Peyer's patch (tissue), 4 donors: ENCODE results near the gene UGCG. TPM values are rescaled to one million over a fixed set of nuclear protein-coding genes. Genes with fewer than 3 reads are reported as not detected.
"Not testable (repeated sequence)": the region's sequence is repeated elsewhere in the genome, so short reads cannot be mapped to it uniquely, and the experiment has no call there.

Experiments
- DNase-seq, 3 donors: peaks; one replicate each; pipeline ENCODE4 v3.0.0-alpha.2; 2017 to 2019
- H3K27ac ChIP-seq, 4 donors: fragments of 200-600 bp; sonication (generic); one replicate each; pipeline ENCODE4 v1.5.1; 2016 to 2019
- H3K27me3 ChIP-seq, 2 donors: fragments of 200-600 bp; sonication (generic); one replicate each; pipeline ENCODE4 v1.5.1; 2019
- H3K36me3 ChIP-seq, 3 donors: fragments of 200-600 bp; sonication (generic); one replicate each; pipeline ENCODE4 v1.5.1; 2016 to 2019
- H3K4me1 ChIP-seq, 4 donors: fragments of 200-600 bp; sonication (generic); one replicate each; pipeline ENCODE4 v1.5.1; 2016 to 2019
- H3K4me3 ChIP-seq, 4 donors: fragments of 200-600 bp; sonication (generic); 1 replicate in 3 of 4; 2 replicates in 1 of 4; pipeline ENCODE4 v1.5.1; 2016 to 2019; ENCODE audit warnings: mild to moderate bottlenecking in 1 of 4
- H3K9me3 ChIP-seq, 4 donors: fragments of 200-600 bp; sonication (generic); one replicate each; pipeline ENCODE4 v1.5.1; 2016 to 2019; ENCODE audit warnings: mild to moderate bottlenecking in 1 of 4
- POLR2A ChIP-seq, 2 donors: fragments of 450-650 bp; IDR thresholded peaks; one replicate each; pipeline ENCODE4 v1.5.1; 2017; ENCODE audit warnings: antibody characterized with exemption in 2 of 2, mild to moderate bottlenecking in 2 of 2, moderate library complexity in 2 of 2
- total RNA-seq, 4 donors: library from RNA; depleted of rRNA; stranded (reverse); fragments of >200 nt; gene quantifications; one replicate each; pipeline ENCODE4 v1.1.0, GENCODE V29; 2016
- TF ChIP-seq, protein P1 (sequence below), 6 experiments: fragments of 450-650 bp in 4 of 6; fragments of 200-600 bp in 2 of 6; sonication (generic) in 1 of 6; IDR thresholded peaks; one replicate each; pipeline ENCODE4 v1.5.1; 2017 to 2019; ENCODE audit warnings: antibody characterized with exemption in 6 of 6, mild to moderate bottlenecking in 3 of 6, moderate library complexity in 1 of 6

UGCG gene
- total RNA-seq, 4 donors from 2014 or later: 35.6 to 68.5 (median 61.4) TPM

DNA sequence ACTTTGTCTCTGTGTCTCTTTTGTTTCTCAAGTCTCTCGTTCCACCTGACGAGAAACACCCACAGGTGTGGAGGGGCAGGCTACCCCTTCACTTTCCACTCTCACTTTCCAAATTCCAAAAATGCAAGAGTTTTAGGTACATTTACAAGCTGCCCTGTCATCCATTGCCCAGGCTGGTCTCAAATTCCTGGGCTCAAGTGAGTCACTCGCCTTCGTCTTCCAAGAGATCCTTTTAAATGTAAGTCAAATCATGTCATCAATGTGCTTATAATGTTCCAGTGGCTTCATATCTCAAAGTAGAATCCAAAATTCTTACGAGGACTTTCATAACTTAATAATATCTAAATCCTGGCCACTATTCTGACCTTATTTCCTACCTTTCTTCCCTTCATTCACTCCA is 20.4 kb upstream of the UGCG start:
- DNase-seq: no peak
- H3K4me3 ChIP-seq: no peak overlapping the region
- TF ChIP-seq, protein P1, sequence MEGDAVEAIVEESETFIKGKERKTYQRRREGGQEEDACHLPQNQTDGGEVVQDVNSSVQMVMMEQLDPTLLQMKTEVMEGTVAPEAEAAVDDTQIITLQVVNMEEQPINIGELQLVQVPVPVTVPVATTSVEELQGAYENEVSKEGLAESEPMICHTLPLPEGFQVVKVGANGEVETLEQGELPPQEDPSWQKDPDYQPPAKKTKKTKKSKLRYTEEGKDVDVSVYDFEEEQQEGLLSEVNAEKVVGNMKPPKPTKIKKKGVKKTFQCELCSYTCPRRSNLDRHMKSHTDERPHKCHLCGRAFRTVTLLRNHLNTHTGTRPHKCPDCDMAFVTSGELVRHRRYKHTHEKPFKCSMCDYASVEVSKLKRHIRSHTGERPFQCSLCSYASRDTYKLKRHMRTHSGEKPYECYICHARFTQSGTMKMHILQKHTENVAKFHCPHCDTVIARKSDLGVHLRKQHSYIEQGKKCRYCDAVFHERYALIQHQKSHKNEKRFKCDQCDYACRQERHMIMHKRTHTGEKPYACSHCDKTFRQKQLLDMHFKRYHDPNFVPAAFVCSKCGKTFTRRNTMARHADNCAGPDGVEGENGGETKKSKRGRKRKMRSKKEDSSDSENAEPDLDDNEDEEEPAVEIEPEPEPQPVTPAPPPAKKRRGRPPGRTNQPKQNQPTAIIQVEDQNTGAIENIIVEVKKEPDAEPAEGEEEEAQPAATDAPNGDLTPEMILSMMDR (IDR thresholded peaks at IDR 0.05): no peak
- TF ChIP-seq POLR2A (IDR thresholded peaks at IDR 0.05): no peak
- no peaks in the 10 kb centered on the region for H3K27me3 ChIP-seq
- H3K27ac ChIP-seq: no peak overlapping the region
- H3K9me3 ChIP-seq: no peaks in the 10 kb centered on the region
- no peaks in the 10 kb centered on the region for H3K36me3 ChIP-seq
- no peaks in the 10 kb centered on the region for H3K4me1 ChIP-seq

DNA sequence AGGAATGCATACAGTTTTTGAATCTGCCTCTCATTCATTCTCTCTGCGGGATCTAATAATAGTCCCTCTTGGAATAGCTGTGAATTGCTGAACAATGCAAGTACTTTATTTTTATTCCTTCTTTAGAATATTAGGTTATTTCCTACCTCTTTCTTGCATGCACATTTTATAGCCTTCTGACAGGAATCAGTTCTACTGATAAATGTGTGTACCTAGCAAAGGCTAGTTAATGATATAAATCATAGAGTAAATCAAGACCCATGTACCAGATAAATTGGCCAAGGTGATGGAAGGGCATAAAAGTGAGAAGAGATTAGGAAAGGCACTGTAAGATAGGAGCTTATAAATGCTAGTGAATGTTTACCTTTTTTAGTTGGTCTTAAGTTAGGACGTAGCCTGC is 19.2 kb upstream of the UGCG start:
- Histone ChIP-seq H3K36me3 (no peaks in the 10 kb centered on the region), H3K4me1 (no peaks in the 10 kb centered on the region), H3K9me3 (no peaks in the 10 kb centered on the region), H3K27ac (no peak overlapping the region), H3K4me3 (no peak overlapping the region), H3K27me3 (no peaks in the 10 kb centered on the region)
- TF ChIP-seq, protein P1 (IDR thresholded peaks at IDR 0.05): no peak
- TF ChIP-seq POLR2A (IDR thresholded peaks at IDR 0.05): no peak
- no peak for DNase-seq

DNA sequence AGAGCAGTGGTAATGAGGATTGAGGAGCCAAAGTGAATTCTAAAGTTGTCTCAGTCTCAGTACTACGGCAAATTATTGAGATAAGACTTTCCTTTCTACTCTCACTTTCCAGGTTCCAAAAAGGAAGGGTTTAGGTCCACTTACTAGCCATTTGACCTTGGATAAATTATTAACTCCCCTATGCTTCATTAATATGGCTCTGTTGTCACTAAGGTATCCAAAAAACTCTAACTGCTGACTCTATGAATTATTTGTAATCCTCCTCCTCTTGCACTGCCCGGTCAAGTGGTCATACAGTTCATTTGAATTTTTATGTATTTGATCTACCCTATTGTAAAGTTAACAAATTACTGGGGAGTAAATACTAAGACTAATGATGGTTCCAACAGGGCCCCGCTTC is 17.7 kb upstream of the UGCG start:
- no peak for DNase-seq
- Histone ChIP-seq H3K9me3 (no peaks in the 10 kb centered on the region), H3K27me3 (no peaks in the 10 kb centered on the region), H3K4me3 (no peak overlapping the region), H3K27ac (no peak overlapping the region), H3K36me3 (no peaks in the 10 kb centered on the region), H3K4me1 (no peaks in the 10 kb centered on the region)
- TF ChIP-seq, protein P1 (IDR thresholded peaks at IDR 0.05): no peak
- TF ChIP-seq POLR2A (IDR thresholded peaks at IDR 0.05): no peak

DNA sequence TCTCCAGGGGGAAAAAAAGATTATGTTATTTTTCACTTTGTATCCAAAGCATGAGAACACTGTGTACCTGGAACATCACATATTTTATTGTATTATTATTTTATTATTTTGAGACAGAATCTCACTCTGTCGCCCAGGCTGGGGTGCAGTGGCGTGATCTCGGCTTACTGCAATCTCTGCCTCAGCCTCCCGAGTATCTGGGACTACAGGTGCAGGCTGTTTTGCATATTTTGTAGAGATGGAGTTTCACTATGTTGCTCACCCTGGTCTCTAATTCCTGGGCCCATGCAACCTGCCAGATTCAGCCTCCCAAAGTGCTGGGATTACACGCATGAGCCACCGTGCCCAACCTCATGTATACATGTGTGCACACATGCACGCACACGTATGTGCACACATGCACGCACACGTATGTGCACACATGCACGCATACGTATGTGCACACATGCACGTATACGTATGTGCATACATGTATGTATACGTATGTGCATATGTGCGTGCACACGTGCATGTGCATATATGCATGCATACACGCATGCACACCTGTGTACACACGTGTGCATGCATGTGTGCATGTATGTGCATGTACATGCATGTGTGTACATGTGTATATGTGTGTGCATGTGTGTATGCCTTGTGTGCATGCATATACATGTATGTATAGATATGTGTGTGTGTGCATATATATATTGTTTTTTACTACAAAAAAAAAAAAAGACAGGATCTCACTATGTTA is 9.5 kb upstream of the UGCG start:
- no peak for DNase-seq

DNA sequence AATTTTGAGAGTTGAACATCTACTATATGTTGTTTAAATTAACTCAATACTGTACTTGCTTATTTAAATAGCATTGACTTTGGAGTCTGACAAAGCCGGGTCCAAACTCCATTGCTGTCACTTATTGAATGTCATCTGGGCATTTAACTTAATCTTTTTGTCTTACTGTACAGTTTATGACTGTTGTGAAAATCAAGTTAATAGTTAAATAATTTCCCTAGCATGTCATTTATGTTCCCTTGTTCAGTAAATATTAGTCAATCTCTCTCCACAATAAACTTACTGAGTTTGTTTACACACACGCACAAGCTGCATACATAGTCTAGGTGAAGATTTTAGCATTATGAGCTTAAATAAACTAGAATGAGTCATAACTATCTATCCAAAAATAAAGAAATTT is 6.3 kb upstream of the UGCG start:
- Histone ChIP-seq H3K4me3 (no peak overlapping the region), H3K9me3 (no peaks in the 10 kb centered on the region), H3K4me1 (peaks cover 0 to 10% (median 3%) of the 10 kb centered on the region in 4 donors), H3K27ac (peak overlapping the region in 1 of 4 donors; percentile 12), H3K36me3 (no peaks in the 10 kb centered on the region), H3K27me3 (no peaks in the 10 kb centered on the region)
- peak in 1 of 3 donors; percentile 68 for DNase-seq
- TF ChIP-seq POLR2A (IDR thresholded peaks at IDR 0.05): no peak
- TF ChIP-seq, protein P1 (IDR thresholded peaks at IDR 0.05): no peak

More for the DNA sequence above, 9.5 kb upstream of the UGCG start:
- H3K36me3 ChIP-seq: no peaks in the 10 kb centered on the region
- TF ChIP-seq, protein P1 (IDR thresholded peaks at IDR 0.05): no peak
- TF ChIP-seq POLR2A (IDR thresholded peaks at IDR 0.05): no peak
- H3K9me3 ChIP-seq: no peaks in the 10 kb centered on the region
- H3K4me3 ChIP-seq: no peak overlapping the region
- H3K27me3 ChIP-seq: no peaks in the 10 kb centered on the region
- no peak overlapping the region for H3K27ac ChIP-seq
- H3K4me1 ChIP-seq: peaks cover 0 to 7% (median 2%) of the 10 kb centered on the region in 4 donors

DNA sequence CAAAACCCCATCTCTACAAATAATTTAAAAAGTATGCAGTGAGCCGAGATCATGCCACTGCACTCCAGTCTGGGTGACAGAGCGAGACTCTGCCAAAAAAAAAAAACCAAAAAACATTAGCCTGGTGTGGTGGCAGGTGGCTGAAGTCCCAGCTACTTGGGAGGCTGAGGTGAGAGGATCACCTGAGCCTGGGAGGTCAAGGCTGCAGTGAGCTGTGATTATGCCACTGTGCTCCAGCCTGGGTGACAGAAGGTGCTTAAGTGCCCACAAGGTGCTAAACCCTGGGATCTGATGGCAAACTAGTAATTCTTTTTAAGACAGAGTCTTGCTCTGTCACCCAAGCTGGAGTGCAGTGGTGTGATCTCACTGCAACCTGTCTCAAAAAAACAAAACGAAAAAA is 5.7 kb upstream of the UGCG start:
- not testable (repeated sequence) for H3K9me3 ChIP-seq, H3K27me3 ChIP-seq, H3K4me3 ChIP-seq, H3K36me3 ChIP-seq, DNase-seq
- peak overlapping the region in 2 of 4 donors; percentile 30 to 67 for H3K27ac ChIP-seq
- peaks cover 0 to 12% (median 5%) of the 10 kb centered on the region in 4 donors for H3K4me1 ChIP-seq
